H1 (cell line): ENCODE measurements around the gene NMNAT3. TPM values are rescaled to one million over a fixed set of nuclear protein-coding genes. Genes with fewer than 3 reads are reported as not detected.

ENCODE experiments used
- CTCF ChIA-PET: fragments of 300-600 bp; sonication (Branson Sonifier 250); formaldehyde crosslinking; loops from one replicate; lab custom pipeline; 2021; ENCODE audit not compliant: partially characterized antibody; lab: Charles Lee
- POLR2A ChIA-PET: fragments of 300-600 bp; sonication (Branson Sonifier 250); formaldehyde crosslinking; loops from one replicate; lab custom pipeline; 2021; ENCODE audit warnings: inconsistent platforms; ENCODE audit not compliant: partially characterized antibody; lab: Charles Lee
- DNase-seq, 2 experiments: peaks; one replicate each; pipeline versions ENCODE4 v3.0.0 to v3.0.0-alpha.2; 2010 to 2022; ENCODE audit warnings: low spot score in 2 of 2, low read depth in 1 of 2, mixed read lengths in 1 of 2
- FAIRE-seq: peaks from 2 replicates; lab custom pipeline; 2011; peaks lifted over from hg19 to GRCh38; lab: Jason Lieb, UNC
- H2AFZ ChIP-seq: 2 replicates; pipeline ENCODE4 v1.8.1; 2012; ENCODE audit warnings: low read length, inconsistent platforms
- H2AK5ac ChIP-seq: 2 replicates; pipeline ENCODE4 v1.6.1; 2013; ENCODE audit warnings: low read depth, low read length
- H2BK120ac ChIP-seq: replicated peaks from 2 replicates; pipeline ENCODE3; 2013; ENCODE audit warnings: low read depth, low read length, inconsistent platforms
- H2BK12ac ChIP-seq: 2 replicates; pipeline ENCODE4 v1.6.1; 2013; ENCODE audit warnings: low read depth, low read length
- H2BK15ac ChIP-seq: 2 replicates; pipeline ENCODE4 v1.6.1; 2013; ENCODE audit warnings: low read length
- H2BK20ac ChIP-seq: 2 replicates; pipeline ENCODE4 v1.6.1; 2013; ENCODE audit warnings: low read length
- H2BK5ac ChIP-seq: 2 replicates; pipeline ENCODE4 v1.6.1; 2013; ENCODE audit warnings: low read depth, low read length
- H3K14ac ChIP-seq: 2 replicates; pipeline ENCODE4 v1.6.1; 2013; ENCODE audit warnings: inconsistent platforms; ENCODE audit not compliant: insufficient read length
- H3K18ac ChIP-seq: 2 replicates; pipeline ENCODE4 v1.6.1; 2013; ENCODE audit warnings: low read length; ENCODE audit errors: extremely low read depth
- H3K23ac ChIP-seq: 2 replicates; pipeline ENCODE4 v1.6.1; 2013; ENCODE audit warnings: inconsistent platforms; ENCODE audit not compliant: insufficient read length
- H3K23me2 ChIP-seq: 2 replicates; pipeline ENCODE4 v1.6.1; 2013; ENCODE audit warnings: low read depth, low read length
- H3K27ac ChIP-seq: 2 replicates; pipeline ENCODE4 v1.6.1; 2011; ENCODE audit warnings: low read depth, low read length, inconsistent platforms
- H3K27me3 ChIP-seq, 4 experiments: replicated peaks in 1 of 4; 1 replicate in 1 of 4; 2 replicates in 3 of 4; pipeline versions ENCODE4 v1.6.1 to v1.8.1; 2011 to 2013; ENCODE audit warnings: low read length in 3 of 4, mild to moderate bottlenecking in 3 of 4, inconsistent platforms in 2 of 4, mixed read lengths in 2 of 4, moderate library complexity in 1 of 4; ENCODE audit not compliant: control insufficient read depth in 3 of 4, insufficient read depth in 3 of 4; ENCODE audit errors: extremely low read depth in 1 of 4
- H3K36me3 ChIP-seq, 4 experiments: 2 replicates each; pipeline versions ENCODE4 v1.6.1 to v1.8.1; 2011 to 2013; ENCODE audit warnings: mild to moderate bottlenecking in 4 of 4, low read length in 3 of 4, moderate library complexity in 2 of 4, control low read depth in 1 of 4, inconsistent platforms in 1 of 4; ENCODE audit not compliant: insufficient read depth in 4 of 4, control insufficient read depth in 2 of 4
- H3K4ac ChIP-seq: replicated peaks from 2 replicates; pipeline ENCODE3; 2013; ENCODE audit warnings: low read length, low read depth, mixed read lengths, inconsistent platforms; ENCODE audit not compliant: insufficient read length
- H3K4me1 ChIP-seq, 4 experiments: replicated peaks in 1 of 4; 1 replicate in 1 of 4; 2 replicates in 3 of 4; pipeline versions ENCODE4 v1.6.1 to v1.8.1; 2011 to 2013; ENCODE audit warnings: low read length in 3 of 4, inconsistent platforms in 2 of 4, mixed read lengths in 1 of 4; ENCODE audit not compliant: insufficient read depth in 4 of 4, control insufficient read depth in 3 of 4
- H3K4me2 ChIP-seq, 2 experiments: 2 replicates each; pipeline versions ENCODE4 v1.6.1 to v1.8.1; 2011 to 2013; ENCODE audit warnings: low read depth in 2 of 2, low read length in 2 of 2, control low read depth in 1 of 2, inconsistent platforms in 1 of 2, mild to moderate bottlenecking in 1 of 2; ENCODE audit not compliant: insufficient read depth in 1 of 2
- H3K4me3 ChIP-seq, 4 experiments: fragments of 200-600, 300-600 bp in 1 of 4; sonication (generic), shearing (Covaris generic), sonication (Bioruptor Twin) in 1 of 4; 2 replicates each; pipeline versions ENCODE4 v1.5.1 to v1.8.1; 2011 to 2016; ENCODE audit warnings: low read length in 4 of 4, low read depth in 3 of 4, control low read depth in 2 of 4, inconsistent platforms in 2 of 4, mild to moderate bottlenecking in 2 of 4, mixed read lengths in 1 of 4, moderate library complexity in 1 of 4; ENCODE audit not compliant: insufficient read depth in 2 of 4; ENCODE audit errors: extremely low read depth in 1 of 4
- H3K56ac ChIP-seq: replicated peaks from 2 replicates; pipeline ENCODE3; 2013; ENCODE audit warnings: low read depth, mild to moderate bottlenecking, mixed read lengths, low read length, inconsistent platforms; ENCODE audit not compliant: insufficient read length
- H3K79me1 ChIP-seq: 2 replicates; pipeline ENCODE4 v1.6.1; 2013; ENCODE audit warnings: low read depth, low read length, control low read depth
- H3K79me2 ChIP-seq, 2 experiments: 2 replicates each; pipeline versions ENCODE4 v1.6.1 to v1.8.1; 2012 to 2013; ENCODE audit warnings: low read length in 2 of 2, mild to moderate bottlenecking in 2 of 2, inconsistent platforms in 1 of 2; ENCODE audit not compliant: insufficient read depth in 2 of 2, control insufficient read depth in 1 of 2
- H3K9ac ChIP-seq, 4 experiments: replicated peaks in 1 of 4; 1 replicate in 1 of 4; 2 replicates in 3 of 4; pipeline versions ENCODE4 v1.6.1 to v1.8.1; 2011 to 2013; ENCODE audit warnings: low read depth in 3 of 4, low read length in 3 of 4, control low read depth in 2 of 4, mild to moderate bottlenecking in 2 of 4, moderate library complexity in 2 of 4, inconsistent platforms in 1 of 4; ENCODE audit errors: extremely low read depth in 1 of 4
- H3K9me3 ChIP-seq, 2 experiments: 2 replicates each; pipeline versions ENCODE4 v1.6.1 to v1.8.1; 2012 to 2013; ENCODE audit warnings: mild to moderate bottlenecking in 2 of 2, moderate library complexity in 2 of 2, control low read depth in 1 of 2, inconsistent platforms in 1 of 2, low read depth in 1 of 2, low read length in 1 of 2, mixed read lengths in 1 of 2; ENCODE audit not compliant: insufficient read depth in 2 of 2
- H4K20me1 ChIP-seq, 2 experiments: replicated peaks in 1 of 2; 2 replicates each; pipeline versions ENCODE3 to v1.8.1; 2011 to 2013; ENCODE audit warnings: inconsistent platforms in 2 of 2, low read length in 2 of 2, mild to moderate bottlenecking in 1 of 2; ENCODE audit not compliant: insufficient read depth in 2 of 2, control insufficient read depth in 1 of 2
- H4K5ac ChIP-seq: 2 replicates; pipeline ENCODE4 v1.6.1; 2013; ENCODE audit warnings: low read length, low read depth, mixed read lengths, inconsistent platforms; ENCODE audit not compliant: insufficient read length
- H4K8ac ChIP-seq: 2 replicates; pipeline ENCODE4 v1.8.0; 2013; ENCODE audit warnings: mild to moderate bottlenecking, moderate library complexity, low read length, inconsistent platforms; ENCODE audit not compliant: insufficient read depth; ENCODE audit errors: extremely low read depth
- H4K91ac ChIP-seq: replicated peaks from 2 replicates; pipeline ENCODE3; 2013; ENCODE audit warnings: low read length, mixed read lengths, inconsistent platforms; ENCODE audit not compliant: insufficient read length
- GABPA ChIP-seq: IDR thresholded peaks from 2 replicates; pipeline ENCODE4 v1.6.1; 2011; ENCODE audit warnings: mild to moderate bottlenecking, low read length, moderate library complexity, borderline replicate concordance; ENCODE audit not compliant: insufficient read depth
- KDM5A ChIP-seq: fragments of 200-600 bp; IDR thresholded peaks from 2 replicates; pipeline ENCODE4 v1.7.1; 2012; ENCODE audit warnings: mild to moderate bottlenecking, low read length, inconsistent platforms, mixed read lengths
- RNF2 ChIP-seq: fragments of 200-900, 300-1000 bp; sonication (generic); IDR thresholded peaks from 2 replicates; pipeline ENCODE4 v1.7.1; 2016; ENCODE audit warnings: borderline replicate concordance, low read depth, mild to moderate bottlenecking, antibody characterized with exemption, low read length; ENCODE audit not compliant: poor library complexity, severe bottlenecking; ENCODE audit errors: missing control alignments
- SIN3A ChIP-seq, 2 experiments: IDR thresholded peaks in 1 of 2; conservative IDR thresholded peaks in 1 of 2; 2 replicates each; pipeline ENCODE4 v1.6.1; 2011 to 2012; ENCODE audit warnings: low read length in 2 of 2, improper control_type of control experiment in 1 of 2, low read depth in 1 of 2, mild to moderate bottlenecking in 1 of 2
- TEAD4 ChIP-seq: IDR thresholded peaks from 2 replicates; pipeline ENCODE4 v1.6.1; 2012; ENCODE audit warnings: low read depth, low read length, inconsistent platforms, mixed read lengths
- ZNF274 ChIP-seq: IDR thresholded peaks from 2 replicates; pipeline ENCODE4 v1.7.0; 2012; ENCODE audit warnings: low read length, borderline replicate concordance; ENCODE audit errors: extremely low read depth
- WGBS, 2 experiments: shearing (Covaris generic) in 1 of 2; methylation state at CpG; one replicate each; pipeline versions ENCODE4 v1.1.6 to v1.1.7; 2013 to 2015; ENCODE audit warnings: low lambda C conversion rate in 2 of 2, mixed read lengths in 2 of 2, inconsistent platforms in 1 of 2, low coverage in 1 of 2, missing lambda C conversion rate in 1 of 2; ENCODE audit not compliant: insufficient replicate concordance in 2 of 2, insufficient coverage in 1 of 2, insufficient read length in 1 of 2; ENCODE audit errors: extremely low coverage in 1 of 2, missing lambda C conversion rate in 1 of 2; 5-methylcytosine and 5-hydroxymethylcytosine counted together
- polyA plus RNA-seq, 7 experiments: library from polyadenylated mRNA; depleted of rRNA in 3 of 7; stranded (reverse) in 5 of 7; unstranded in 2 of 7; fragments of >200 nt in 5 of 7; fragments of 200-250 nt in 2 of 7; gene quantifications; 1 replicate in 5 of 7; 2 replicates in 1 of 7; 4 replicates in 1 of 7; pipeline versions ENCODE4 v1.2.1 to v1.2.3, GENCODE V29; 2011 to 2013; ENCODE audit warnings: missing spikeins in 2 of 7, mixed read lengths in 2 of 7
- total RNA-seq: library from RNA; stranded (reverse); fragmentation: NEBNext Ultra II Directional; extraction: Animal tissue kit (Norgen Biotek cat#: 25700); gene quantifications from 2 replicates; pipeline ENCODE4 v1.2.1, GENCODE V29; 2021

Gene NMNAT3
- total and polyA plus RNA-seq, 2 of the 8 experiments (the other 6 are each of a cell fraction or from before 2014, with no cell fraction given): 4.2 to 4.3 TPM

DNA sequence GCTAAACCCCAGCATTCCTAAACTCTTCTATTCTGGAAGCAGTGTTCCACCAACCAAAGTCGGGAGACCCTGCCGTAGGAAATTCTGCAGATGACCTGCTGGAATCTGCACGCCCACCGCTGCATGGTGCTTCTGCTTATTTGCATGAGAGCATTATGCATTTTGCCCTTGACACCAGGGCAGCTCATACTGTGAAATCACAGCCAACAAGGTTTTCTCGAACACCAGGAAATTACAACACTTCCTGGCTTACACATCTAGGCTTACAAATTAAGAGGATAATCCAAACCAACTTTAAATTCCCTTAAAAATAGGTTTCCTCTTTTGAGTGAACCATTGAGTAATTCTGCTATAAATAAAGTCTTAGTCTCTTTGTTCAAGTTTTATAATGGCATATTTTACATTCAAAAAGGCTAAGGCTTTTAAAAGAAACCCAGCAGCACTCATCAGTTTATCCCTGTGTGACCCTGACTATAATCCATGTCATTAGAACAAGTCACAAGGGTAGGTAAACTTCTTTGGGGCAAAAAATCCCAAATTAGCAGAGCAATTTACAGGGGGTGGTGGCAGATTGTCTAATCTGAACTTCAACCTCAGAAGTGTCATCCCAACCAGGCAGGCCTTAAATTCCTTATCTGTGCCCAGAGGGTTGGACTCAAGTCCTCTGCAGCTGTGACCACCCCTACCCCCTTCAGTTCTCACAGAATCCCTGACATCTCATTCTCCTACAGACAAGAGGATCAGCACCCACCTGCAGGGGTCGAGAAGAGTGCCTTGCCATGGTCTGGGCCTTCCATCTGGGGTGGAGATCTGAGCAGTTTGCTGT, 104.7 kb downstream of the NMNAT3 start:
- H3K4ac ChIP-seq: no peak overlapping the region
- no peak overlapping the region for H3K9ac ChIP-seq
- H2BK5ac ChIP-seq: no peak overlapping the region
- H3K79me2 ChIP-seq: no peaks in the 10 kb centered on the region
- 89% methylated on average over 6 of the region's 6 CpGs; no CpG with 5 or more reads in 1 of the 2 experiments for WGBS, 2 experiments
- H3K4me2 ChIP-seq: no peak overlapping the region
- CTCF ChIA-PET: interaction anchor here (1.0 kb wide), 1 partner anchor 145 kb away, joined by 3 read pairs; no protein-coding TSS in a partner anchor
- H2AK5ac ChIP-seq: no peak overlapping the region
- H3K18ac ChIP-seq: no peak overlapping the region
- H3K23ac ChIP-seq: no peak overlapping the region
- no peak overlapping the region for H4K5ac ChIP-seq
- H2BK12ac ChIP-seq: no peak overlapping the region
- no peak for TF ChIP-seq GABPA
- TF ChIP-seq TEAD4: no peak
- no peak for TF ChIP-seq ZNF274
- no peak for TF ChIP-seq KDM5A
- no peak for TF ChIP-seq RNF2
- TF ChIP-seq SIN3A (conservative IDR thresholded peaks at IDR 0.05 in 1 of 2, IDR thresholded peaks at IDR 0.05 in 1 of 2; ENCODE audit: low read depth in 1 of 2, low read length in 2 of 2): no peak
- H4K20me1 ChIP-seq: no peaks in the 10 kb centered on the region
- no peaks in the 10 kb centered on the region for H3K4me1 ChIP-seq
- peaks cover 5 to 16% of the 10 kb centered on the region in 2 experiments; a peak in 3 of 4 replicates for H3K9me3 ChIP-seq
- H2AFZ ChIP-seq: no peak overlapping the region
- no peak overlapping the region for H2BK120ac ChIP-seq
- FAIRE-seq (no peak), DNase-seq (no peak)
- no peak overlapping the region for H4K8ac ChIP-seq
- POLR2A ChIA-PET: no interaction called here
- H3K36me3 ChIP-seq: peaks cover 0 to 3% (median 0%) of the 10 kb centered on the region in 4 experiments; a peak in 1 of 8 replicates
- H3K23me2 ChIP-seq: no peaks in the 10 kb centered on the region
- H4K91ac ChIP-seq: no peak overlapping the region
- no peaks in the 10 kb centered on the region for H3K79me1 ChIP-seq
- H2BK15ac ChIP-seq: no peak overlapping the region
- H3K14ac ChIP-seq: no peak overlapping the region
- H3K56ac ChIP-seq: no peak overlapping the region
- no peaks in the 10 kb centered on the region for H3K27me3 ChIP-seq
- no peak overlapping the region for H2BK20ac ChIP-seq
- no peak overlapping the region for H3K27ac ChIP-seq
- no peak overlapping the region for H3K4me3 ChIP-seq
